ENCODE measurements around the gene SLIT3. TPM values are rescaled to one million over a fixed set of nuclear protein-coding genes. Genes with fewer than 3 reads are reported as not detected.

SLIT3 gene
- total and polyA plus RNA-seq, 2 experiments from 2014 or later, result 58.4 to 96.7 TPM

GRCh38 chr5:168653626-168654025, 647.3 kb downstream of the SLIT3 start:
- 36% methylated on average over 4 of the region's 4 CpGs for WGBS (ENCODE audit: low lambda C conversion rate, missing lambda C conversion rate)
- DNase-seq (ENCODE audit: low spot score), result no peak
- TF ChIP-seq EZH2 (IDR thresholded peaks at IDR 0.05; ENCODE audit: borderline replicate concordance), result no peak
- TF ChIP-seq, protein P1, sequence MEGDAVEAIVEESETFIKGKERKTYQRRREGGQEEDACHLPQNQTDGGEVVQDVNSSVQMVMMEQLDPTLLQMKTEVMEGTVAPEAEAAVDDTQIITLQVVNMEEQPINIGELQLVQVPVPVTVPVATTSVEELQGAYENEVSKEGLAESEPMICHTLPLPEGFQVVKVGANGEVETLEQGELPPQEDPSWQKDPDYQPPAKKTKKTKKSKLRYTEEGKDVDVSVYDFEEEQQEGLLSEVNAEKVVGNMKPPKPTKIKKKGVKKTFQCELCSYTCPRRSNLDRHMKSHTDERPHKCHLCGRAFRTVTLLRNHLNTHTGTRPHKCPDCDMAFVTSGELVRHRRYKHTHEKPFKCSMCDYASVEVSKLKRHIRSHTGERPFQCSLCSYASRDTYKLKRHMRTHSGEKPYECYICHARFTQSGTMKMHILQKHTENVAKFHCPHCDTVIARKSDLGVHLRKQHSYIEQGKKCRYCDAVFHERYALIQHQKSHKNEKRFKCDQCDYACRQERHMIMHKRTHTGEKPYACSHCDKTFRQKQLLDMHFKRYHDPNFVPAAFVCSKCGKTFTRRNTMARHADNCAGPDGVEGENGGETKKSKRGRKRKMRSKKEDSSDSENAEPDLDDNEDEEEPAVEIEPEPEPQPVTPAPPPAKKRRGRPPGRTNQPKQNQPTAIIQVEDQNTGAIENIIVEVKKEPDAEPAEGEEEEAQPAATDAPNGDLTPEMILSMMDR (IDR thresholded peaks at IDR 0.05; ENCODE audit: poor library complexity), result no peak
- TF ChIP-seq EZH2phosphoT487 (IDR thresholded peaks at IDR 0.05; ENCODE audit: low read depth, severe bottlenecking, unreplicated experiment), result no peak
- Histone ChIP-seq H2AFZ (no peak overlapping the region), H3K4me2 (peak overlapping the region; percentile 55), H3K36me3 (replicated peaks; ENCODE audit: insufficient read depth, low read depth) (no peaks in the 10 kb centered on the region), H3K4me3 (no peak overlapping the region), H3K27me3 (no peaks in the 10 kb centered on the region), H3K9me3 (ENCODE audit: low read depth) (no peaks in the 10 kb centered on the region), H3K27ac (peak overlapping the region; percentile 87), H3K79me2 (no peaks in the 10 kb centered on the region), H3K4me1 (ENCODE audit: insufficient read depth) (peaks cover 40% of the 10 kb centered on the region), H3K9me2 (replicated peaks; ENCODE audit: insufficient read depth) (no peaks in the 10 kb centered on the region), H4K20me1 (ENCODE audit: insufficient read depth, poor library complexity, severe bottlenecking) (no peaks in the 10 kb centered on the region)

DNA sequence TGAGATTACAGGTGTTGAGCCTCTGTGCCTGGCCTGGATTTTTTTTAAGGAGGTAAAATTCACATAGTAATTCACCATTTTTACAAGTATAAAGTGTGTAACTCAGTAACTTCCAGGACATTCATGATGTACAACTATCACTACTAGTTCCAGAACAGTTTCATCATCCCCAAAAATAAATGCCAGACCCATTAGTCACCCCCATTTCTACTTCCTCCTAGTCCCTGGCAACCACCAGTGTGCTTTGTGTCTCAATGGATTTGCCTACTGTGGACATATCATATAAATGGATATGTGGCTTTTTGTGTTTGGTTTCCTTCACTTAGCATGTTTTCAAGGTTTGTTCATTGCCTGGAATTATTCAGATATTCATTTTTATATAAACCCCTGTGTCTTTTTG, 649.3 kb downstream of the SLIT3 start:
- H3K4me2 ChIP-seq, result no peak overlapping the region
- no peak for TF ChIP-seq EZH2phosphoT487 (IDR thresholded peaks at IDR 0.05; ENCODE audit: low read depth, severe bottlenecking, unreplicated experiment)
- TF ChIP-seq, protein P1 (IDR thresholded peaks at IDR 0.05; ENCODE audit: poor library complexity), result no peak
- TF ChIP-seq EZH2 (IDR thresholded peaks at IDR 0.05; ENCODE audit: borderline replicate concordance), result no peak
- no peaks in the 10 kb centered on the region for H3K36me3 ChIP-seq (replicated peaks; ENCODE audit: insufficient read depth, low read depth)
- H3K27me3 ChIP-seq, result no peaks in the 10 kb centered on the region
- H3K27ac ChIP-seq, result no peak overlapping the region
- H3K4me3 ChIP-seq, result no peak overlapping the region
- no peaks in the 10 kb centered on the region for H3K9me3 ChIP-seq (ENCODE audit: low read depth)
- peaks cover 34% of the 10 kb centered on the region for H3K4me1 ChIP-seq (ENCODE audit: insufficient read depth)
- H4K20me1 ChIP-seq (ENCODE audit: insufficient read depth, poor library complexity, severe bottlenecking), result no peaks in the 10 kb centered on the region
- no peak overlapping the region for H2AFZ ChIP-seq
- H3K9me2 ChIP-seq (replicated peaks; ENCODE audit: insufficient read depth), result no peaks in the 10 kb centered on the region
- no peaks in the 10 kb centered on the region for H3K79me2 ChIP-seq
- DNase-seq (ENCODE audit: low spot score), result no peak

DNA sequence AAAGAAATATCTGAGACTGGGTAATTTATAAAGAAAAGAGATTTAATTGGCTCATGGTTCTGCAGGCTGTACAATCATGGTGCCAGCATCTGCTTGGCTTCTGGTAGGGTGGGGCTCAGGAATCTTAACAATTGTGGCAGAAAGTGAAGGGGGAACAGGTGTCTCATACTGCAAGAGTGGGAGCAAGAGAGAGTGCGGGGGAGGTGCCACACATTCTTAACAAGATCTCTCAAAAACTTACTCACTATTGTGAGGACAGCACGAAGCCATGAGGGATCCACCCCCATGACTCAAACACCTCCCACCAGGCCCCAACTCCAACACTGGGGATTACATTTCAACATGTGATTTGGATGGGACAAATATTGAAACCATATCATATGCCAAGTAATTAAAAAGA, 651.6 kb downstream of the SLIT3 start:
- Histone ChIP-seq H3K9me2 (replicated peaks; ENCODE audit: insufficient read depth) (no peaks in the 10 kb centered on the region), H3K4me2 (no peak overlapping the region), H3K79me2 (no peaks in the 10 kb centered on the region), H2AFZ (no peak overlapping the region), H3K36me3 (replicated peaks; ENCODE audit: insufficient read depth, low read depth) (no peaks in the 10 kb centered on the region), H3K4me3 (no peak overlapping the region), H3K4me1 (ENCODE audit: insufficient read depth) (peaks cover 12% of the 10 kb centered on the region), H4K20me1 (ENCODE audit: insufficient read depth, poor library complexity, severe bottlenecking) (no peaks in the 10 kb centered on the region), H3K27ac (no peak overlapping the region), H3K9me3 (ENCODE audit: low read depth) (no peaks in the 10 kb centered on the region), H3K27me3 (no peaks in the 10 kb centered on the region)
- 94% methylated on average over 2 of the region's 2 CpGs for WGBS (ENCODE audit: low lambda C conversion rate, missing lambda C conversion rate)
- DNase-seq (ENCODE audit: low spot score), result no peak
- TF ChIP-seq EZH2 (IDR thresholded peaks at IDR 0.05; ENCODE audit: borderline replicate concordance) (no peak), EZH2phosphoT487 (IDR thresholded peaks at IDR 0.05; ENCODE audit: low read depth, severe bottlenecking, unreplicated experiment) (no peak)
- TF ChIP-seq, protein P1 (IDR thresholded peaks at IDR 0.05; ENCODE audit: poor library complexity), result no peak

DNA sequence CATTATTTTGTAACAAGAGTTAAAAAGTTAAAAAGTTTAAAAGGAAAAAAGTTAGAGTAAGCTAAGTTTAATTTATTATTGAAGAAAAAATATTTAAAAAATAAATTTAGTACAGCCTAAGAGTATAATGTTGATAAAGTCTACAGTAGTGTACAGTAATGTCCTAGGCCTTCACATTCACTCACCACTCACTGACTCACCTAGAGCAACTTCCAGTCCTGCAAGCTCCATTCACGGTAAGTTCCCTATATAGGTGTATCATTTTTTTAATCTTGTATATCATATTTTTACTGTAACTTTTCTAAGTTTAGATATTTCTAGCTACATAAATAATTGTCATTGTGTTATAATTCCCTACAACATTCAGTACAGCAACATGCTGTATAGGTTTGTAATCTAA, 652.4 kb downstream of the SLIT3 start:
- no peak for DNase-seq (ENCODE audit: low spot score)
- no peaks in the 10 kb centered on the region for H3K36me3 ChIP-seq (replicated peaks; ENCODE audit: insufficient read depth, low read depth)
- no peak for TF ChIP-seq EZH2phosphoT487 (IDR thresholded peaks at IDR 0.05; ENCODE audit: low read depth, severe bottlenecking, unreplicated experiment)
- TF ChIP-seq, protein P1 (IDR thresholded peaks at IDR 0.05; ENCODE audit: poor library complexity), result no peak
- no peak for TF ChIP-seq EZH2 (IDR thresholded peaks at IDR 0.05; ENCODE audit: borderline replicate concordance)
- H3K4me2 ChIP-seq, result no peak overlapping the region
- H4K20me1 ChIP-seq (ENCODE audit: insufficient read depth, poor library complexity, severe bottlenecking), result no peaks in the 10 kb centered on the region
- H3K4me3 ChIP-seq, result no peak overlapping the region
- no peak overlapping the region for H2AFZ ChIP-seq
- H3K9me2 ChIP-seq (replicated peaks; ENCODE audit: insufficient read depth), result no peaks in the 10 kb centered on the region
- H3K27ac ChIP-seq, result no peak overlapping the region
- H3K79me2 ChIP-seq, result no peaks in the 10 kb centered on the region
- no peaks in the 10 kb centered on the region for H3K27me3 ChIP-seq
- H3K4me1 ChIP-seq (ENCODE audit: insufficient read depth), result peaks cover 7% of the 10 kb centered on the region
- 100% methylated on average over 1 of the region's 1 CpG for WGBS (ENCODE audit: low lambda C conversion rate, missing lambda C conversion rate)
- H3K9me3 ChIP-seq (ENCODE audit: low read depth), result no peaks in the 10 kb centered on the region
